ENCODE data around the gene PLA2G4B.

Gene PLA2G4B

DNA sequence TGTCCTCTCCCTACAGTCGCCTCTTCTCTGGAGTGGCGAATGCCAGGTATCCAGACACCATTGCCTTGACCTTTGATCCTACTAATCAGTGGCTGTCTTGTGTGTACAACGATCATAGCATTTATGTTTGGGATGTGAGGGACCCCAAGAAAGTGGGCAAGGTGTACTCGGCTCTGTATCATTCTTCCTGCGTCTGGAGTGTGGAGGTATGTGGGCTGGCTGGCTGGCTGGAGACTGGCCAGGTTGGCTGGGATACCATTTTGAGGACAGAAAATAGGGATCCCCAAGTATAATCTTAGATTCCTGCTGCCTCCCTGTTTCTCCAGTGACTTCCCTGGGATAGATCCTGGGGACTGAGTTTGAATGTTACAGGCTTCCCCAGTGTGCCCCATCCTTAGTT lies 24.1 kb upstream of the PLA2G4B start:
- Histone ChIP-seq H3K4me3 (ENCODE audit: low read length, poor library complexity, severe bottlenecking) (no peak overlapping the region), H3K9me2 (replicated peaks; ENCODE audit: low read depth, low read length) (no peaks in the 10 kb centered on the region), H3K4me2 (ENCODE audit: low read depth, low read length, poor library complexity, severe bottlenecking) (no peak overlapping the region), H3K79me2 (ENCODE audit: insufficient read depth, low read length) (no peaks in the 10 kb centered on the region), H3K27me3 (ENCODE audit: insufficient read depth, low read length, poor library complexity, severe bottlenecking) (no peaks in the 10 kb centered on the region), H2AFZ (ENCODE audit: low read length) (no peak overlapping the region), H4K20me1 (ENCODE audit: insufficient read depth, low read length, poor library complexity, severe bottlenecking) (no peaks in the 10 kb centered on the region), H3K9ac (ENCODE audit: low read depth, low read length, poor library complexity, severe bottlenecking) (no peak overlapping the region), H3F3A (ENCODE audit: low read depth) (no peaks in the 10 kb centered on the region), H3K4me1 (ENCODE audit: insufficient read depth, low read length, poor library complexity, severe bottlenecking) (peaks cover 4% of the 10 kb centered on the region), H3K9me3 (ENCODE audit: insufficient read depth, low read depth, low read length) (no peaks in the 10 kb centered on the region), H3K36me3 (ENCODE audit: insufficient read depth, low read length) (peaks cover 66% of the 10 kb centered on the region; the same call in 1 of the 2 replicates)
- TF ChIP-seq, protein P1, sequence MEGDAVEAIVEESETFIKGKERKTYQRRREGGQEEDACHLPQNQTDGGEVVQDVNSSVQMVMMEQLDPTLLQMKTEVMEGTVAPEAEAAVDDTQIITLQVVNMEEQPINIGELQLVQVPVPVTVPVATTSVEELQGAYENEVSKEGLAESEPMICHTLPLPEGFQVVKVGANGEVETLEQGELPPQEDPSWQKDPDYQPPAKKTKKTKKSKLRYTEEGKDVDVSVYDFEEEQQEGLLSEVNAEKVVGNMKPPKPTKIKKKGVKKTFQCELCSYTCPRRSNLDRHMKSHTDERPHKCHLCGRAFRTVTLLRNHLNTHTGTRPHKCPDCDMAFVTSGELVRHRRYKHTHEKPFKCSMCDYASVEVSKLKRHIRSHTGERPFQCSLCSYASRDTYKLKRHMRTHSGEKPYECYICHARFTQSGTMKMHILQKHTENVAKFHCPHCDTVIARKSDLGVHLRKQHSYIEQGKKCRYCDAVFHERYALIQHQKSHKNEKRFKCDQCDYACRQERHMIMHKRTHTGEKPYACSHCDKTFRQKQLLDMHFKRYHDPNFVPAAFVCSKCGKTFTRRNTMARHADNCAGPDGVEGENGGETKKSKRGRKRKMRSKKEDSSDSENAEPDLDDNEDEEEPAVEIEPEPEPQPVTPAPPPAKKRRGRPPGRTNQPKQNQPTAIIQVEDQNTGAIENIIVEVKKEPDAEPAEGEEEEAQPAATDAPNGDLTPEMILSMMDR (conservative IDR thresholded peaks at IDR 0.05; ENCODE audit: low read length), result no peak
- TF ChIP-seq EZH2phosphoT487 (IDR thresholded peaks at IDR 0.05; ENCODE audit: borderline replicate concordance), result no peak

DNA sequence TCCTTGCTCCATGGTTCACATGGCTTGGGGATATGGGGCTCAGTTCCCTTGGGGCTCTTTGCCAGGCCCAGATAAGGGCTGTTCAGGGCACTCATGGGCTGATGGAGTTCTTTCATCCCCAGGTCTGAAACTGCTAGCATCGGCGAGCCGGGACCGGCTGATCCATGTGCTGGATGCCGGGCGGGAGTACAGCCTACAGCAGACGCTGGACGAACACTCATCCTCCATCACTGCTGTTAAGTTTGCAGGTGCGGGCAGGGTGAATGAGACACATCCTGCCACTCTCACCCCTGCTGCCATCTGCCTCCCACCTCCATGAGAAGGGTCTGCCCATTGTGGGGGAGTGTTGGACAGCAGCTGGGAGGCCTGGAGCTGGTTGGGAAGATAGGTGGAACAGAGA lies 21.9 kb upstream of the PLA2G4B start:
- TF ChIP-seq, protein P1 (conservative IDR thresholded peaks at IDR 0.05; ENCODE audit: low read length), result no peak
- TF ChIP-seq EZH2phosphoT487 (IDR thresholded peaks at IDR 0.05; ENCODE audit: borderline replicate concordance), result no peak
- no peaks in the 10 kb centered on the region for H3K9me3 ChIP-seq (ENCODE audit: insufficient read depth, low read depth, low read length)
- no peaks in the 10 kb centered on the region for H3K9me2 ChIP-seq (replicated peaks; ENCODE audit: low read depth, low read length)
- no peak overlapping the region for H3K4me3 ChIP-seq (ENCODE audit: low read length, poor library complexity, severe bottlenecking)
- H3F3A ChIP-seq (ENCODE audit: low read depth), result no peaks in the 10 kb centered on the region
- peaks cover 76% of the 10 kb centered on the region; the same call in 1 of the 2 replicates for H3K36me3 ChIP-seq (ENCODE audit: insufficient read depth, low read length)
- no peaks in the 10 kb centered on the region for H4K20me1 ChIP-seq (ENCODE audit: insufficient read depth, low read length, poor library complexity, severe bottlenecking)
- H3K79me2 ChIP-seq (ENCODE audit: insufficient read depth, low read length), result no peaks in the 10 kb centered on the region
- no peak overlapping the region for H3K4me2 ChIP-seq (ENCODE audit: low read depth, low read length, poor library complexity, severe bottlenecking)
- H3K9ac ChIP-seq (ENCODE audit: low read depth, low read length, poor library complexity, severe bottlenecking), result no peak overlapping the region
- H2AFZ ChIP-seq (ENCODE audit: low read length), result no peak overlapping the region
- H3K4me1 ChIP-seq (ENCODE audit: insufficient read depth, low read length, poor library complexity, severe bottlenecking), result no peaks in the 10 kb centered on the region
- no peaks in the 10 kb centered on the region for H3K27me3 ChIP-seq (ENCODE audit: insufficient read depth, low read length, poor library complexity, severe bottlenecking)

DNA sequence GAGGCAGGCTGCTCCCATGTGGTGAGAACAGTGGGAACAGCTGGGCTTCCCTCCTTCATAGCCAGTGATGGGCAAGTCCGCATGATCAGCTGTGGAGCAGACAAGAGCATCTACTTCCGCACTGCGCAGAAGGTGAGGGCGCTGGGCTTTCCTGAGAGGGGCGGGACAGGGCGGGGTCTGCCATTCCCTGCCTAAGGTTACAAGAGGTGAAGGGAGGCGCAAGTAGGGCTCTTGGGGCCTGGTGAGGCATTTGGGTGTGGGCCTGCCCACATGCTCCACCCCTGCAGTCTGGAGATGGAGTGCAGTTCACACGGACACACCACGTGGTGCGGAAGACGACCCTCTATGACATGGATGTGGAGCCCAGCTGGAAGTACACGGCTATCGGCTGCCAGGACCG lies 21.3 kb upstream of the PLA2G4B start:
- no peaks in the 10 kb centered on the region for H4K20me1 ChIP-seq (ENCODE audit: insufficient read depth, low read length, poor library complexity, severe bottlenecking)
- no peaks in the 10 kb centered on the region for H3K9me2 ChIP-seq (replicated peaks; ENCODE audit: low read depth, low read length)
- H3K4me3 ChIP-seq (ENCODE audit: low read length, poor library complexity, severe bottlenecking), result no peak overlapping the region
- no peaks in the 10 kb centered on the region for H3K9me3 ChIP-seq (ENCODE audit: insufficient read depth, low read depth, low read length)
- H3F3A ChIP-seq (ENCODE audit: low read depth), result no peaks in the 10 kb centered on the region
- H3K36me3 ChIP-seq (ENCODE audit: insufficient read depth, low read length), result peaks cover 76% of the 10 kb centered on the region; the same call in 1 of the 2 replicates
- no peak overlapping the region for H3K9ac ChIP-seq (ENCODE audit: low read depth, low read length, poor library complexity, severe bottlenecking)
- H3K79me2 ChIP-seq (ENCODE audit: insufficient read depth, low read length), result no peaks in the 10 kb centered on the region
- no peak overlapping the region for H2AFZ ChIP-seq (ENCODE audit: low read length)
- no peaks in the 10 kb centered on the region for H3K4me1 ChIP-seq (ENCODE audit: insufficient read depth, low read length, poor library complexity, severe bottlenecking)
- no peak overlapping the region for H3K4me2 ChIP-seq (ENCODE audit: low read depth, low read length, poor library complexity, severe bottlenecking)
- H3K27me3 ChIP-seq (ENCODE audit: insufficient read depth, low read length, poor library complexity, severe bottlenecking), result no peaks in the 10 kb centered on the region
- TF ChIP-seq, protein P1 (conservative IDR thresholded peaks at IDR 0.05; ENCODE audit: low read length), result no peak
- TF ChIP-seq EZH2phosphoT487 (IDR thresholded peaks at IDR 0.05; ENCODE audit: borderline replicate concordance), result no peak
